Activated effector memory CD4-positive, alpha-beta T cell treated with Interleukin-2 at 50 U/mL for 16 hours (primary cell): ENCODE data around the gene FILIP1L.

Experiments
- DNase-seq: peaks from one replicate; pipeline ENCODE4 v3.0.0-alpha.2; 2020

FILIP1L gene

DNA sequence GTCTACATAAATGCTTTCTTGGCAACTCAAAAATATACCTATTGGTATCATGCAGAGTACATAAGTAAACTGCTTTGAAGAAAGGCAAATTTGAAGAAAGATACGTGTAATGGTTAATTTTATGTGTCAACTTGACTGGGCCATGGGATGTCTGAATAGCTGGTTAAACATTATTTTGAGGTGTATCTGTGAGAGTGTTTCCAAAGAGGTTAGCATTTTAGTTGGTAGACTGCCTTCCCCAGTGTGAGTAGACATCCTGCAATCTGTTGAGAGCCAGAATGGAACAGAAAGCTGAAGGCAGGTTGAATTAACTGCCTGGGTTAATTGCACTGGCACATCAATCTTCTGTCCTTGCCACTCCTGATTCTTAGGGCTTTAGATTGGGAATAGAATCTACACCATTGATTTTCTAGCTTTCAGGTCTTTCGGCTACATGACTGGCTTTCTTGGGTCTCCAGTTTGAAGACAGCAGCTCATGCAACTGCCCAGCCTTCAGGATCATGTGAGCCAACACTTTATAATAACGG, 198.3 kb downstream of the FILIP1L start:
- DNase-seq = no peak

DNA sequence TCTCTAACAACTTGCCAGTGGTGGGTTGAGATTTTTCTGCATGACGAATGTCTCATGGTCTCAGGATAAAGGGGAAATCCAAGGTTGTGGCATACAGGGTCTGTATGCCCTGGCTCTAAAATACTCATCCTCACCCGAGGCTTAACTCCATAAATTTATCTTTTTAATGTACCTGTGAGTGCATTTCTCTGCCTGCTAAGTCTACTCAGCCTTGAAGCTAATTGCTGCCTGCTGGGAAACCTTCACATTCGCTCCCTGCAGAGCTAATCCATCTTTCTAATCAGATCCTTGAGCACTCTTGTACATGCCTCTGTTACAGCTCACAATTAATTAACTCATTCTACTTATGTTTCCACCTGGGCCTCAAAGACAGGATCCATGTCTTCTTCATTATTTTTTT, 202.9 kb downstream of the FILIP1L start:
- DNase-seq = no peak

DNA sequence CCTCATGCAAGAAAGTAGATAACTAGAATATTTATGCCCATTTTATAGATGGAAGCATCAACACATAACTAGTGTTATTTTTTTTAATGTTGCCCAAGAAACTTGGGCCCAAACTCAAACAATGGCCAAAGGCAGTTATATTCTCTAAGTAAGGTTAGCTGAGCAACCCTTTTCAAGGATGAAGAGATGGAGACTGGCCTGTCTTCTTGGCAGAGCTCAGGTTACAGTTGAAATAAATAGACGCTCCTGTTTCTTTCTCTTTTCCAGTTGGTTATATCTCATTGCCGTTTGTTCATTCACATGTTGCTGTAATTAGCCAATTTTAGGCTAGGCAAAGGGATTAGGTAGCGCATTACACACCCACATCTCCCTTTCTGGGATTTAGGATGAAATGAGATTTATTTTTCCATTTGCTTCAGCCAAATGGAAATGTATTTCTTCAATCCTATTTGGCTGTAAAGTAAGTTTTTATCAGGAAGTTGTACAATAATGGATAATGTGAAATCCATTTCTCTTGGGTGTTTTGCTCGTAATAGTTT, 203.5 kb downstream of the FILIP1L start:
- DNase-seq = no peak

DNA sequence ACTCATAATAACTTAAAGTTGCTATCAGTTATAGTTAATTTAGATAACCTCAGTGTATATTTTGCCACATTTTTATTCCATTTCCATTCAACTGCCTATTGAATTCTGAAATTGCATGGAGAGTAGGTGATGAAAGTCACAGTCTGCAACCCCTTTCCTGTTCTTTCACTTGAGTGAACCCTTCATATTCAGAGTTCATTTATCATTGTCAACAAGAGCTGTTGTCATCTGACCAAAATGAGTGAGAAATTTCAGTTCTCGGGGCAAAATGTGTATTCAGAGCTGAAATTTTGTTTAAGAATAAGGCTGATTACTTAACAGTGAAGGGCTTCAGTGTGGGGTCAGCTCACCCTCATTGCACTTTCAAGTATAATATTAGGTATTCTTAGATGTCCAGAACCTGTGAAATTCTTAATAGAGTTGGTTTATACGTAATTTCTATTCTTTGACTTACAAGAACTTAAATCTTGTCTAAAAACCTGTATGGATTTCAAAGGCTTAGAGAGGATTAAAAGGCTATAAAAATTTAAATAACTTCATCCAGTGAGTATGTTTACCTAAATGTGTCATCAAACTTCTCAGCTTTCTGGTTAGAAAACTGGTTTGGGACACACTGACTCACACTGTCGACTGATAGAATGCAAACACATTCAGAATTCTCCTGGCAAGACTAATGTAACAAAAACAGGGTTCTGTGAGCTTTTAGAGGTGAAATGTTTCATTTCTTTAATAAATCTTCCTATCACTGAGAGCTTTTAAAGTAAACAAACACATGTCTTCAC, 204.4 kb downstream of the FILIP1L start:
- no peak for DNase-seq

DNA sequence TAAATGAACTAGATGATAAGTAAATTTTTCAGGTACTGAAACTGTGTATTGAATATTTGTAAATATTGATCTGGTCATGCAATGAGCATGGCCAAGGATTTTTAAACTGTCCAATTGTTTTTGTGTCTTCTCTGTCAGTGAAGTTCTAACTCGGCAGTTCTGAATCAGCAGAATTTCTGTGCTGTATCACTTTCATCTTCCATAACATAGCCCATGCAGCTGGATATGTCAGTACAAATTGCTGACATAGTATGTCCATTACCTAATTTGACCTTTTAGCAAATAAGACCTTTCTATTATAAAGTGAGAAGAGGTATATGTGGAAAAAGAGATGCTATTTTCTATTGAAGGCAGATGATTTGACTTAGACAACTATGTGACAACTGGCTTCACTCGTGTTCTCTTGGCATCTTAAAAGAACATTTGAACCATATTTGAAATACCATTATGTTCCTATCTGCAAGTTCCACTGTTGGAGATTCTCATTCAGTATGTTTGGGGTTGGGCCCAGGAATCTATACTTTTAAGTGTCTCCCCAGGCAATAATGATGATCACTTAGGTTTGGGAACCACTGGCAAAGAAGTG, 206.2 kb downstream of the FILIP1L start:
- DNase-seq = no peak

DNA sequence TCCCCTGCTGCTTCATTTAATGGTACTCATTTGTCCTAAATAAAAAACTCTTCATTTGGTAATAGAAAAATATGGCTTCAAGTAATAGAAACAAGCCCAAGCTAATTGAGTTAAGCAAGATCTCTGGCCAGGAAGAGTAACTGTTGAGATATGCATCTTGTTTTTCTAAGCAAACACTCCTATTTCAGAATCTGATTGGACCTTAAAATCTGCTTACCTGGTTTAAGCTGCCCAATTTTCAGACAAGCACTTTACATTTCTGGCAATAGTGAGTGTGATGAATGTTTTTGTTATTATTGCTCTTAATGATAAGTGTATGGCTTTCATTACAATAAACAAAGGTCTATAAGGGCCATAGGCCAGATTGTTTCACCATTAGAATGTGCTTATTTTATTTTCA, 210.4 kb downstream of the FILIP1L start:
- no peak for DNase-seq

DNA sequence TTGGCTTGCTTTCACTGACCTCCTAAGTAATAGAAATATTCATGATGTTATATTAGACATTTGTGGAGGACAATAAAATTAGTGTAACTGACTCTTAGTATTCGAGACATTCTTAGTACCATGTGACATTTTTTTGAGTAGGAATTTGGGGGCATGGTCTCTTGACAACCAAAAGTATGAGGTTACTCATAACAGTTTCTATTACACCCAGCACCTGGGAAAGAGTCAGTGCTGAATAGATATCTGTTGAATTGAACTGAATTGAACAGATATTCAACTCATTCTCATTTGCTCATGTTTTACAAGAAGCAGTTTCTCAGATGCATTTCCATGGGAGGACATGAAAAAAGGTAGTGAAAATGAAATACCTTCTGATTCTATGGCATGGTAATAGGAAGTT, 212.2 kb downstream of the FILIP1L start:
- no peak for DNase-seq

DNA sequence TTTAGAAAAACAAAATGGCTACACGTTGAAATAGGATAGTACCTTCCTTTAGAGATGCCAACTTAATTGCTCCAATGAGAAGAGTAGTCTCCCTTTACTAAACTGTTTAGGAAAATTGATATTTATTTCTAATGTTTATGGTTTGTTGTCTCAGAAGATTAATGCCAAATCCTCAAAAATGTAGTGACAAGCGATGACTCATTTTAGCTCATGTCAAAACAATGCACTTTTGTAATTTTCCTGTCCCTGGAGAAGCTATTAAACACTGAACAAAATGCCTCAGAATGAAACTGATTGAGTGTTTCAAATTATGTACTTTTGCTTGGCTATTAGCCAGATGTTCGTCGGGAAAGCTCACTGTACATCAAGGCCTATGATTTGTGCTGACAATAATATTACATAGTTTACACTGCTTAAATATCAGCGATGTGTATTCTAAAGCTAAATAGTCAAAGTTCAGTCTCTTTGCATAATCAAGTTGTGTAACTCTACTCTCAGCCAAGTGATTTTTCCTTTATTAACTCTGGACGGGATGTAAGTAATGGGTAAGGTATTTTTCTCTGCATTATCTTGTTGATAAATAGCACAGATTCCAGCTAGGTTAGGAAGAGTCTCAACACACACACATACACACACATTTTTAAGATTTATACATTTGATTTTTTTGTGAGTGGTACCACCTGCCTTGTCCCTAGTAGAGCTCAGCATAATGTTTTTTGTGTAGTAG, 212.9 kb downstream of the FILIP1L start:
- DNase-seq = no peak

DNA sequence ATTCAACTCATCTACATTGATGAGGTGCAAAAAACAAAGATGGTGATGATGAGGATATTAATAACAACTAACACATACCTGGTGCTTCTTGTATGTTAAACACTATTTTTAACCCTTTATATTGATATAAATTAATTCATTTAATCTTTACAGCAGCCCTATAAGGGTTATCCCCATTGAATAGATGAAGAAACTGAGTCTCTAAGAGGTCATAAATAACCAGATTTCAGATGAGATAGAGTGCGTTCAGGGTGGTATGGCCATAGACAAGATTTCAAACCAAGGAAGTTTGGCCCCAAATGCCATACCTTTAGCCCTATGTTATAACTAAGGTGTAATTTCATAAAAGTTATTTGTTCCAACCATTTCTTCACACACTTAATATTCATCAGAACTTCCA, 214.1 kb downstream of the FILIP1L start:
- DNase-seq = no peak

DNA sequence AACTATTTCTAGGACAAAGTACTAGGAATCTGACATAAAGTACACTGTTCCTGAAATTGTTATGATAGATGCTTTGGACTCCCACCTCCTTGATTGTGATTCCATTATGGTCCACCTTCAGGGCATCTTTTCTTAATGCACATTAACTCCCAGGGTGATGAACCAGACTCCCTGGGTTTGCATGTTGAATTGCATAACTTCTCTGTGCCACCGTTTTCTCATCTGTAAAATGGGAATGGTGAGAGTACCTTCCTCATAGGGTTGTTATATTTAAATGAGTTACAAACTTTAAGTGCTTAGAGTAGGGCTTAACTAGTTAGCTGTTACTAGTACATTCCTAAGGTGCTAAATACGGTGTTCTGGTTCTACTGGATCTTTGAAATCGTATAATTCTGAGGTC, 214.7 kb downstream of the FILIP1L start:
- no peak for DNase-seq

DNA sequence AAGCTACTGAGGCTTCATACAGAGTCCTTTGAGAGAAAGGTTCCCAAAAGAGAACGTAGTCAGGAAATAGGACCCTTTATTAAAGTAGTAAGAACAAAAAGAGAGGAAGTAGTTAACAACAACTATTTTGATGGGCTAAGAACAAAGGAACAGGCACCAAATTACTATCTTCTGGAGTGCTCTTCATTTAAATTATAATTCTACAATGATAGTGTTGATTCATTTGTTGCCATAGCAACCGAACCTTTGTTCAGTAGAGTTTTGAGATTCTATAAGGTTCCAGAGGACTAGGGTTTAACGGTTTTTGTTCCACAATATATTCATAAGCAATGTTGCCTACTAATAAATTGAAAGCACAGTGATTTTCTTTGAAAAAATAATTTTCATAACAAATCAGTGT, 217.8 kb downstream of the FILIP1L start:
- no peak for DNase-seq

DNA sequence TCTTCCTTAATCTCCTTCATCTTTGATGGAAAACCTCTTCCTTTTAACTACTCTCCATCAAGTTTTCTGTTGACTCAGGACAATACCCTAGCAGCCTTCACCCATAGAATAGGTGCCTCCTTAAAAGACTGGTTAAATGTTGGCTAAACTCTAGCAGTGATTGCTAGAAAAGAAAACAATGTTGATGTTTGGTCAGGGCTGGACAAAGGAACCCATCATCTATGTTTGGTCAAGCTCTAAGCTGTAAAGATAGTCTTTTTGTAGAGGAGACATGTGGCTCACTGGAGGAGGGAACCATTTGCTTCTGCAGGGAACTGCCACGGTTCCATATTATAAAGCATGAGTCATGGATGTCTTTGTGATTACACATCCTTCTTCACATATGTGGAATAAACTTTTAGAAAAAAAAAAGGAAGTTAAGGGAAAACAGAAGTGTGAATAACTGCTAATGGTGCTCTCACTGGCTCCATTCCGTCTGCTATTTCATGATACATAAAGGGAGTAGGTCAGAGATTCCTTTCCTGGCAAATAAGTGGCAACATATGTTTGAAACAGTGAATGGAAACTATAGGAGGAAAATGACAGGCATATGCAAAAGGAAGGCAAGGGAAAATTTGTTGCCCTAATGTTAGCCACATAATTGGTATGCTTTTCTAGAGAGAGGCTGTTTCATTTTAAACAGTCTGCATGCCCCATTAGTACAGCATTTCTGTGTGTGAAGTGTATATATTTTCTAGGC, 218.4 kb downstream of the FILIP1L start:
- DNase-seq = no peak

DNA sequence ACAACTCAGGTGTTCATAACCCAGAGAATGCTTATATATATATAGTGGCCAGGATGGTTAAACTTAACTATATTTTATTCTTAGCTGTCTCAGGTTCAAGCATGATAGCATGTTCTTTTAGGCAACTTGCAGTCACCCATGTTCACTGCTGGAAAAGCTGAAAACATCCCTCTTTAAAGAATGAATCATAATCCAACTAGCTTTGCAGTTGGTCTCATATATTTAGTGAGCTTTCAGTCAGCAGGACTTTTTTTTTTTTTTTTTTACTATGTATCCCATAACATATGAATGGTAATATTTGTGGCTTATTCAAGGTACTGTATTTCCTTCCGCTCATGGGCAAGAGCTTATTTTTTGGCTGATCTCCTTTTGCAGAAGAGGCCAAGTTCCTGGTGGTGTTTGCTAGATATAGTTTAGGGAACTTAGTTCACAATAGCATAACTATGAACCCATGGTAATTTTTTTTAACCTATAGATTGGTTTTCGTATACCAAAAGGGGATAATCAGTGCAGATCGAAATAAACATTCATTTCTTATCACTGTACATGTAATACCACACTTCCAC, 219.1 kb downstream of the FILIP1L start:
- DNase-seq = no peak

DNA sequence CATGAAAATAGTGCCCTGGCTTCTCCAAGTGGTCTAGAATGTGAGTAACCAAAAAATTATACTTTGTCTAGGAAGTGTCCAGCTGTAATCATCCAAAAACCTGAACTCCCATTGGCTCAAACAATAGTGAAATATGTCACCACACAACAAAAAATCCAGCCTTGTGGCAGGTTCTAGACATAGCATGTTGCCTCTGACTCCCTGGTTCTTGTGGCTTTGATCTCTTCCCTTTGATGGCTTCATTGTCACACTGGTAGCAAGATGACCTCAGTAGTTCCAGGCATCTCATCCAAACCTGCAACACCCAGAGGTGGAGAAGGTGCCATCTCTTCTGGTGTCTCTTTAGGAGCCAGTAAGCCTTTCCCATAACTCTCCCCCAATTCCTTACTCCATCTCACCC, 222.0 kb downstream of the FILIP1L start:
- DNase-seq = no peak

DNA sequence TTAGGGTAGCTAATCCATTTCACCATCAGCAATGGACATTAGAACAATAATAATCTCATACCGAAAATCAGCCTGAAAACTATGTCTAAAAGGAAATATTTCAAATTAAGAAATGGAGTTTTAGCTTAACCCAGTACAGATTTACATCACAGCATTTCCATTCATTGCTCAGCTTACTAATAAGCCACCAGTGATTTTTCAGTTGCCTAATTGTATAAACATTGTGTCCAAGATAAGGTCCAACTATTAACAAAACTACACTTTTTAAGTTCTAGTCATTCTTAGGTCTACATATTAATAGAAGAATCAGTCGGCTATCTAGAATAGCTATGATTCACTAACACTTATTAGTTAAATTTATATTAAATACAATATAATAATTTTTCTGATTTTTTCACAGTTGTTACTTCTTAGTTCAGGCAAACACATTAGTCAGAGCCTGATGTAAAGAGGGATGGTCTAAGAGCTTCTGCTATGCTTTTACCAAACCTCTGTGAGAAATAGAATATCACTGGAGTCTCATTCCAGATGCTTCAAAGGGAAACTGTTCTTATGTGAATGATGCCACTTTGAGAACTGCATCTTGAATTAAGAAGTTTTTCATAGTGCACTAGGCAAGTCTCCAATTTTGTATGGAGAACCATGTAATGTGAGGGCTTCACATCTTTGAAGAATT, 222.6 kb downstream of the FILIP1L start:
- no peak for DNase-seq

DNA sequence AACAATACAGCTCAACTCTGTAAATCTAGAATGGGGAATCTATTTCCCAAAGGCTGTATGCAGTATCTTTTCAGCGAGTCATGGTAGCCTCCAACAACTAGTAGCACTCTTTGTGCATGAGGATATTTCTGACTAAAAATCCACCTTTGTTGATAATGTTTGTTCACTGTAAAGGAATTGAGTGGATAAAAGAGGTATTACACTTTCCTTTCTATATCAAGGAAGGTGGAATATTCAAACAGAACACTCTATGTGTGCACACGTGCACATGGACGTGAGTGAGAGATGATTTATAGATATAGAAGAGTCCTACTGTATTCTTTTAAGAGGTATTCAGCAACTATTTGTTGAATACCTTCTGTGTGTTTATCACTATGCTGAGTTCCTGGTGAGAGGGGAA, 228.4 kb downstream of the FILIP1L start:
- DNase-seq = no peak

DNA sequence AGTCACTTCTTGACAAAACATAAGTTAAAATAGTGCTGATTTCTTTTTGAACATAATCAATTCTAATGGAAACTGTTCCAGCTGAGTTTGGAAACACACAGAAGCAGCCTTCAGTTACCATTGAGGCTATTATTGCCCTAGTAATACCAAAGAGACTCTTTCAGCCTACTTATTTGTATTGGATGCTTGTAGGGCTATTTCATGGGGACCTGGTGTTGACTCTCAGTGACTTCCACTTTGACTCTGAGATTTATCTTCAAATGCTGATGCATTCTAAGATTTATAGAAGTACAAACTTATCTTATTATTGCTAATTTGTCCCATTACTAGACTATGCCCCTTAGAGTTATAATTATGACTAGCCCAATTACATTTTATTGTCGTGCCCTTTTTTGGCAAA, 229.2 kb downstream of the FILIP1L start:
- no peak for DNase-seq

DNA sequence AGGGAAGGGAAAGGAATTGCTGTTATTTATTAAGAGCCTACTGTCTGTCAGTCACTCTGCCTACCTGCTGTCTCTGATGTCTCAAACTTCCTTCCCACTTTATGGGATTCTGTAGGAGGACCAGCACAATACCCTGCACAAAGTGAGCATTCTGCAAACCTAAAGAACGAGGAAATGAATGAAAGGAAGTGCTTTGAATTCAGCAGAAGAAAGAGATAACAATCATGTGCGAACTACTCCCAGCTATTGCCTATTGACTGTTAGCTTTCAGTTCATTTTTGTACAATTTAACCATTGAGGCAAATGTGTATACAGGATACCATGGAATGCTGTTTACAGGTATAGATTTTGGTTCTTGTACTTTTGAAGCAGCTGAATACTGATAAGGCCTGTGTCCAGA, 229.8 kb downstream of the FILIP1L start:
- no peak for DNase-seq

DNA sequence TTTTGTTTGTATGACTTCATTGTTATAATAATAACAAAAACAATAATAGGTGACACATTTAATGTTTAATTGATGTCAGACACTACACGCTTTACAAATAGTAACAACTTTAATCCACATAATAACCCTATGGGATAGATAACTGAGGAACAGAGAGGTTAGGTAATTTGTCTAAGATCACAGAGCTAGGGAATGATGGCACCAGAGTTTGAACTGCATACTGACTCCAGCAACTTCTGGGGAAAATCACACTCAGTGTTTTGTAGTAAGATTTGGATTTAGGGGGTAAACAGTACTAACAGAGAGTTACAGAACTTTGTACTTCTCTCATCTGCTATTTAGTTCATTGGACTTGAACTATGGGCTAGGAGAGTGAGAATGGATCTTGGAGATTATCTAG, 230.6 kb downstream of the FILIP1L start:
- DNase-seq = no peak

DNA sequence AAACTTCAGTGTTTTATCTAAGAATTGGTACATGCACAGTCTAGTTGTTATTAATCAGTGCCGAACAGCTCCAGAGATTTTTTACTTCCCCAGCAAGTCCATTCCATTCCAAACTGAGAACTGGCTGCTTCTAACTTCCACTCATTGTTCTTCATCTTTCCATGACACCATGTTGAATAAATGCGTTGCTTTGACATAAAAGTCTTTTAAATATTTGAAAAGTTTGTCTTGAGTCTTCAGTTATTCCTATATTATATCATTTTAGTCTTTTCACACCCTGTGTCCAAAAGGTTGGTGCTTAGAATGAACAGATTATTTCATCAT, 231.2 kb downstream of the FILIP1L start:
- no peak for DNase-seq

DNA sequence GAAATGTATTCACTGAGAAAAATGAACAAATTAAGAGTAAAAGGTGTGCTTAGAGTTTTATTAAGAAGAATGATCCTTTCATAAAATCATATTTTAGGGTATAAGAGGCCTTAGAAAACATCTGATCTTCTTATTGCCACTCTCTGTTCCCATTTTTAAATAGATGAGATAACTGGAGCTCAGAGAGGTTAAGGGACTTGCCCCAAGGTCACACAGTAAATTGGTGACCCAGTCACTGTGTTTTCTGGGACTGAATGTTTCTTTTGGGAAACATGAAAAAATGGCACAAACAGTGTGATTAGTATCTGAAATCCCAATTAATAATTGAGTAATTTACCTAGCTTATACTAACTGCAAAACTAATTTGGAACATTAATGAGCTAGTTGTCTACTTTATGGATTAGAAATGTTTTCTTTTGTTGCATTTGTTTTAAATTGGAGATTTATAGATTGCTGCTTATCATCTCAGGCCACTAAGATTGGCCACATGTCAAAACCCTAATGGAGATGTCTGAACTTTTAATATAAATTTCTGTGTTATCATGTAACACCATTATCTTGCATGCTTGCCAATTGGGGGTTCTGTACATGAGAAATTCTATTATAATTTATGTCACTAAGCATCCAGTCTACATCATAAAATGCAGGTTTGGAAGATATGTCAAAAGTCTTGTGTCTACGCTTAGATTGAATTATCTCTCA, 231.7 kb downstream of the FILIP1L start:
- no peak for DNase-seq

DNA sequence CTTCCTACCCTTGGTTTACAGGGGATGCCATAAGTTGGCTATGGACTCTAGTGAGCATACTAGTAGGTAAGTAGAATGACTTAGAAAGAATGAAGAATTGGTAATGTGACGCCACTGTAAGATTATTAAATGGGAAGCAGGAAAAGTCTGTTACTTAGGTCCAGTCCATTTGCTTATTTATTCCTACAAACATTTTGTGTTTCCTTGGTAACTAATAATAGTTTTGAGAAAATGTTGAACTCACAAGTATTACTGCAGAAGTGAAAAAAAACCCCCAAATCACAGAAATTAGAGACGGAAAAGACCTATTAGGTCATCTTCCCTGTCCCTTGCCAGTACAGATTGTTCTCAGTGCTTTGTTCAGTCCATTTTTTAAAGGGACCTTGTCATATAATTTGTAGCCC, 233.2 kb downstream of the FILIP1L start:
- no peak for DNase-seq
